Lower leg skin (tissue), 4 donors: ENCODE data around the gene MPP4. TPM values are rescaled to one million over a fixed set of nuclear protein-coding genes. Genes with fewer than 3 reads are reported as not detected.
"Not testable (repeated sequence)": the region's sequence is repeated elsewhere in the genome, so short reads cannot be mapped to it uniquely, and the experiment has no call there.

ENCODE experiments used
- DNase-seq, 2 donors: peaks; one replicate each; pipeline ENCODE4 v3.0.0-alpha.2; 2019; ENCODE audit warnings: low spot score in 2 of 2
- H3K4me3 ChIP-seq: fragments of 200-600 bp; sonication (generic); 2 replicates; pipeline ENCODE4 v1.5.1; 2017; ENCODE audit warnings: mild to moderate bottlenecking, low read depth; ENCODE audit not compliant: poor library complexity, severe bottlenecking
- POLR2A ChIP-seq, 2 donors: fragments of 450-650 bp; IDR thresholded peaks; one replicate each; pipeline ENCODE4 v1.6.1; 2016 to 2017; ENCODE audit warnings: antibody characterized with exemption in 2 of 2, mild to moderate bottlenecking in 1 of 2, moderate library complexity in 1 of 2
- WGBS, 2 donors: methylation state at CpG; one replicate each; pipeline ENCODE4 v1.1.5; 2018; 5-methylcytosine and 5-hydroxymethylcytosine counted together
- intact Hi-C: fragments of 100-400 bp; cut with DNase I; formaldehyde crosslinking; loops from one replicate; pipeline ENCODE4 v1.15.0; 2023; ENCODE audit warnings: low total_unique reads
- total RNA-seq, 4 donors: library from RNA; depleted of rRNA; stranded (reverse); fragments of >200 nt; gene quantifications; one replicate each; pipeline ENCODE4 v1.1.0, GENCODE V29; 2016
- TF ChIP-seq, protein P1 (sequence below), 3 donors: fragments of 450-650 bp; IDR thresholded peaks; one replicate each; pipeline ENCODE4 v1.5.1; 2016; ENCODE audit warnings: antibody characterized with exemption in 3 of 3, mild to moderate bottlenecking in 3 of 3, moderate library complexity in 2 of 3

The MPP4 gene
- total RNA-seq, 4 donors from 2014 or later = 0.58 TPM; not detected in 3

DNA sequence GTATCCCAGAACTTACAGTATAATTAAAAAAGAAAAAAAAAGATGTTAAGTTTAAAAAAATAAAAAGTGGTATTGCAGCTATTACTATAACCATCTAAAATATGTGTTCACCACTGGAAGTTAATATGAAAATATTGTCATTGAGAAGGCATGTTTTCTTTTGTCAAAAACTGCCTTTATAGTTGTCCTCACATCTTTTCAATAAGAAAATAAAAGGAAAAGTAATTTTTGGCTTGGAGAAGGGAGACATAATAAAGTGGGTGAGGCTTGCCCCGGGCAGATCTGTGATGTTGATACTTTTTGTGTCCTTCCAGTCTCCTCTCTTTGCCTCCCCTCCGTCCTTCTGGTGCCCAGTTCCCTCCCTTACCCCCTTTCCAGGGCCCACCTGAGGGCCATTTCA lies 24.9 kb downstream of the MPP4 start:
- intact Hi-C loops = no loop called here
- H3K4me3 ChIP-seq = no peak overlapping the region
- DNase-seq = no peak
- TF ChIP-seq, protein P1, sequence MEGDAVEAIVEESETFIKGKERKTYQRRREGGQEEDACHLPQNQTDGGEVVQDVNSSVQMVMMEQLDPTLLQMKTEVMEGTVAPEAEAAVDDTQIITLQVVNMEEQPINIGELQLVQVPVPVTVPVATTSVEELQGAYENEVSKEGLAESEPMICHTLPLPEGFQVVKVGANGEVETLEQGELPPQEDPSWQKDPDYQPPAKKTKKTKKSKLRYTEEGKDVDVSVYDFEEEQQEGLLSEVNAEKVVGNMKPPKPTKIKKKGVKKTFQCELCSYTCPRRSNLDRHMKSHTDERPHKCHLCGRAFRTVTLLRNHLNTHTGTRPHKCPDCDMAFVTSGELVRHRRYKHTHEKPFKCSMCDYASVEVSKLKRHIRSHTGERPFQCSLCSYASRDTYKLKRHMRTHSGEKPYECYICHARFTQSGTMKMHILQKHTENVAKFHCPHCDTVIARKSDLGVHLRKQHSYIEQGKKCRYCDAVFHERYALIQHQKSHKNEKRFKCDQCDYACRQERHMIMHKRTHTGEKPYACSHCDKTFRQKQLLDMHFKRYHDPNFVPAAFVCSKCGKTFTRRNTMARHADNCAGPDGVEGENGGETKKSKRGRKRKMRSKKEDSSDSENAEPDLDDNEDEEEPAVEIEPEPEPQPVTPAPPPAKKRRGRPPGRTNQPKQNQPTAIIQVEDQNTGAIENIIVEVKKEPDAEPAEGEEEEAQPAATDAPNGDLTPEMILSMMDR (IDR thresholded peaks at IDR 0.05) = no peak
- TF ChIP-seq POLR2A (IDR thresholded peaks at IDR 0.05) = no peak
- WGBS, 2 donors = 65 to 74% methylated on average over 2 of the region's 2 CpGs

DNA sequence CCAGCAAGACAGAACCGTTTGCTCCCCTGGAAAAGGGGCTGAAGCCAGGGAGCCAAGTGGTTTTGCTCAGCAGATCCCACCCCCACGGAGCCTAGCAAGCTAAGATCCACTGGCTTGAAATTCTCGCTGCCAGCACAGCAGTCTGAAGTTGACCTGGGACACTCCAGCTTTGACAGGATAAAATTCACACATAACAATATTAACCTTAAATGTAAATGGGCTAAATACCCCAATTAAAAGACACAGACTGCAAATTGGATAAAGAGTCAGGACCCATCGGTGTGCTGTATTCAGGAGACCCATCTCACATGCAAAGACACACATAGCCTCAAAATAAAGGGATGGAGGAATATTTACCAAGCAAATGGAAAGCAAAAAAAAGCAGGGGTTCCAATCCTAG lies 27.2 kb downstream of the MPP4 start:
- DNase-seq, H3K4me3 ChIP-seq, intact Hi-C loops: not testable (repeated sequence)
- WGBS, 2 donors = 63 to 64% methylated on average over 3 to 4 of the region's 4 CpGs

DNA sequence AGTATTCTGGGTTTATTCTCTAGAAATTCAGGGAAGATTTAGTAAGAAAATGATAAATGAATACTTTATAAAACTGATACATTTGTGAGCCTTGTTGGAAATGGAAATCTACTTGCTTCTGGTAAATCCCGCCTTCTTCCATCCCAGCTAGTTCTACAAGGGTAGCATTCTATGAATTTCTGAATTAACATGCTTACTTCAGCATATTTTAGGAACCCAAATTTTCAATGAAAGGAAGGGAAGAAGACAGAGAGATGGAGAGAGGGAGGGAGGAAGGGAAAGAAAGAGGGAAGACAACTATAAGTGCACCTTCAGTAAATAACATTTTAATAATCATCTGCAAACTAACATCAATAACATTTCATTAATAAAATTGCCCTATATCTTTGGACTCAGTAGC lies 28.6 kb downstream of the MPP4 start:
- DNase-seq = no peak
- no peak overlapping the region for H3K4me3 ChIP-seq
- TF ChIP-seq, protein P1 (IDR thresholded peaks at IDR 0.05) = no peak
- TF ChIP-seq POLR2A (IDR thresholded peaks at IDR 0.05) = no peak
- WGBS, 2 donors = 97 to 98% methylated on average over 1 of the region's 1 CpG
- intact Hi-C loops = no loop called here

DNA sequence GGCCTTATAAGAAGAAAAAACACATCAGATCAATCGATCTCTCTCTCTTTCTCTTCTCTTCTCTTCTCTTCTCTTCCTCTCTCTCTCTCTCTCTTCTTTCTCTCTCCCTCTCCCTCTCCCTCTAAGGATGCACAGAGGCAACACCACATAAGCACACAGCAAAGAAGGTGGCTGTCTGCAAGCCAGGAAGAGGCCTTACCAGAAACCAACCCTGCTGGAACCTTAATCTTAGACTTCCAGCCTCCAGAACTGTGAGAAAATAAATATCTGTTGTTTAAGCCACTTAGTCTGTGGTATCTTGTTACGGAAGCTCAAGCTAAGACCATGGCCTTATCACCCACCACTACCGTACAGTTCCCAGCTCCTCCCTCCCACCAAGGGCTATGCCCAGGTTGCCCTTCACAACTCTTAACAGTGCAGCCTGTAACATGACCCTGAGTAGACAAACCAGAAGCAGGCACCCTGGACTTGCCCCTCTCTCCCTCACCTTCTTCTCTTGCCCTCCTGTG lies 30.0 kb downstream of the MPP4 start:
- H3K4me3 ChIP-seq = no peak overlapping the region
- 76 to 81% methylated on average over 3 of the region's 3 CpGs for WGBS, 2 donors
- DNase-seq = no peak
- intact Hi-C loops = no loop called here
- TF ChIP-seq, protein P1 (IDR thresholded peaks at IDR 0.05) = no peak
- TF ChIP-seq POLR2A (IDR thresholded peaks at IDR 0.05) = no peak

DNA sequence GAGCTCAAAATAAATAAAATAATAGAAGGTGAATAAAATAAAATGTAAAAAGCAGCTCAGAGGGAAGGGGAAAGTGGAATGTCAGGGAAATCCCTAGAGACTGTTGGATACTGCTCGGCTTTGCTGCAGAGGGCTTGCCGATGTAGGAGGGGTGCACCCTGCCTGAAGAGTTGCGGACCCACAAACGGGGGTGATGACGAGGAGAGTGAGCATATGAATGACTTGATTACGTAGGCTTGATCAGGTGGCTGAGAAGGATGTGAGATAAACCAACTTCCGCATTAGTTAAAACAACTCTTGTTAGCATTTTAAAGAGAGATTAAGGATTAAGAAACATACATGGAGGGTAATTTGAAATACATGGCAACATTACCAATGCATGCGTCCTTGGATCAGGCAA lies 34.1 kb downstream of the MPP4 start:
- intact Hi-C loops = no loop called here
- DNase-seq = no peak
- WGBS, 2 donors = 81 to 84% methylated on average over 8 of the region's 8 CpGs
- TF ChIP-seq, protein P1 (IDR thresholded peaks at IDR 0.05) = no peak
- no peak for TF ChIP-seq POLR2A (IDR thresholded peaks at IDR 0.05)
- H3K4me3 ChIP-seq = no peak overlapping the region

DNA sequence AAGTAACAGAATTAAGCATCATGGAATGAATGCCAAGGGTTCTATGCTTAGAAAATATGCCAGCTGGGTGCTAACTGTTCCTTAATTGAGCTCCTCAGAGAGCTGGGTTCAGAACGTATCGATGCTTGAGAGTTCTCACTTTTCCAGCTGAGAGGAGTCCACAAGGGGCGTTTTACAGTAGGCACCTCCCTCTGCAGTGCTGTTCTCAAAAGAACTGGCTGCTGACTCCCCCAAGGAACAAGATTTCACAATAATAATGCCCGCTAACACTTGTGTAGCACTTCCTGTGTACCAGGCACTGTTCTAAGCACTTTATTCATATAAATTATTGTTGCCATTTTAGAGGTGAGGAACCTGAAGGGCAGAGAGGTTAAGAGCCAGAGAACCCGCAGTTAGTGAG lies 37.1 kb downstream of the MPP4 start:
- H3K4me3 ChIP-seq = no peak overlapping the region
- no peak for DNase-seq
- 51 to 58% methylated on average over 5 of the region's 5 CpGs for WGBS, 2 donors
- TF ChIP-seq POLR2A (IDR thresholded peaks at IDR 0.05) = no peak
- intact Hi-C loops = no loop called here

DNA sequence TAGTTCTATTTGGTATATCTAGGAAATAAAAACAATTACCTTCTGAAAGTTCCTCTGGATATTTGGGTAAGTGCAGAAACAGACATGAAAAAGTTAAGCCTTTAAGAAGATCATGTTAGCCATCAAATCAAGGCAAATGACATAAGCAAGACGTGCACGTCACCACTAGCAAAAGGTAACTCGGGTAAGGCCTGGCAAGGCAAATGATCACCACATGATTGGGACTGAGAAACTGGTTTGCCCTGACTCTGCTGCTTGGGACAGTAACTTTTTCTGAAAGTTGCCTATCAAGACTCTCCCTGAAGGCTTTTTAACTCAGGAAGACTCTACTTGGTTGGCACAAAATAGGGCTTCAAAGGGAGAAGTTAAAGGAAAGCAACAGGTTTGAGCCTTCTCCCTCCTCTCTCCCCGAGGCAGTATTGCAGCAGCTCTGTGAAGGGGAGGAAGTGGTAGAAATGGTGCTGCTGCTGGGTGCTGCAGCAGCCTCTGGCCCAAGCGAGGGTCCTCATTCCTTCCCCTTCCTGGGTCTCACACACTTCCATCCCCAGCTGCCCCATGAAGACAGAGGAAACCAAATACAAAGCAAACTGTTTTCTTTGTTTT lies 38.0 kb downstream of the MPP4 start:
- no peak for DNase-seq
- WGBS, 2 donors = 46 to 58% methylated on average over 5 of the region's 5 CpGs
- no peak for TF ChIP-seq POLR2A (IDR thresholded peaks at IDR 0.05)
- TF ChIP-seq, protein P1 (IDR thresholded peaks at IDR 0.05) = no peak
- intact Hi-C loops = no loop called here
- no peak overlapping the region for H3K4me3 ChIP-seq
